ENCODE results near the gene TAS2R10. TPM values are rescaled to one million over a fixed set of nuclear protein-coding genes. Genes with fewer than 3 reads are reported as not detected.
"Not testable (repeated sequence)": the region's sequence is repeated elsewhere in the genome, so short reads cannot be mapped to it uniquely, and the experiment has no call there.

Gene TAS2R10
- total RNA-seq, 1 experiment from 2014 or later: 1.7 TPM

GRCh38 chr12:10807186-10807585 lies 19.0 kb downstream of the TAS2R10 start, which contains the start of gene TAS2R8:
Gene TAS2R8 (minus strand): TSS chr12:10807286. CDS start chr12:10806980, 306 bp downstream.
- H3K27ac Mint-ChIP-seq (ENCODE audit: unreplicated experiment): no peak within 1 kb of the TSS
- H3K36me3 Mint-ChIP-seq (ENCODE audit: insufficient read depth, unreplicated experiment): no peaks in the 10 kb centered on the region
- H3K27me3 Mint-ChIP-seq (ENCODE audit: unreplicated experiment): no peaks in the 10 kb centered on the region
- no TSS peak for BruUV-seq (replicated peaks)
- H3K4me1 Mint-ChIP-seq (ENCODE audit: low read depth, unreplicated experiment): no peaks in the 10 kb centered on the region
- intact Hi-C loops (cut with micrococcal nuclease; ENCODE audit: unreplicated experiment): no loop called here
- no peak for DNase-seq
- no peaks in the 10 kb centered on the region for H3K9me3 Mint-ChIP-seq (ENCODE audit: low read depth, unreplicated experiment)
- no peak within 1 kb of the TSS for H3K4me3 Mint-ChIP-seq (ENCODE audit: low read depth, unreplicated experiment)
- TF ChIP-seq, protein P1, sequence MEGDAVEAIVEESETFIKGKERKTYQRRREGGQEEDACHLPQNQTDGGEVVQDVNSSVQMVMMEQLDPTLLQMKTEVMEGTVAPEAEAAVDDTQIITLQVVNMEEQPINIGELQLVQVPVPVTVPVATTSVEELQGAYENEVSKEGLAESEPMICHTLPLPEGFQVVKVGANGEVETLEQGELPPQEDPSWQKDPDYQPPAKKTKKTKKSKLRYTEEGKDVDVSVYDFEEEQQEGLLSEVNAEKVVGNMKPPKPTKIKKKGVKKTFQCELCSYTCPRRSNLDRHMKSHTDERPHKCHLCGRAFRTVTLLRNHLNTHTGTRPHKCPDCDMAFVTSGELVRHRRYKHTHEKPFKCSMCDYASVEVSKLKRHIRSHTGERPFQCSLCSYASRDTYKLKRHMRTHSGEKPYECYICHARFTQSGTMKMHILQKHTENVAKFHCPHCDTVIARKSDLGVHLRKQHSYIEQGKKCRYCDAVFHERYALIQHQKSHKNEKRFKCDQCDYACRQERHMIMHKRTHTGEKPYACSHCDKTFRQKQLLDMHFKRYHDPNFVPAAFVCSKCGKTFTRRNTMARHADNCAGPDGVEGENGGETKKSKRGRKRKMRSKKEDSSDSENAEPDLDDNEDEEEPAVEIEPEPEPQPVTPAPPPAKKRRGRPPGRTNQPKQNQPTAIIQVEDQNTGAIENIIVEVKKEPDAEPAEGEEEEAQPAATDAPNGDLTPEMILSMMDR (IDR thresholded peaks at IDR 0.05; ENCODE audit: unreplicated experiment): no peak
- CTCF ChIA-PET: no interaction called here

- no peak within 1 kb of the TSS for H3K4me3 Mint-ChIP-seq (ENCODE audit: low read depth, unreplicated experiment)
- CTCF ChIA-PET: no interaction called here
- no peaks in the 10 kb centered on the region for H3K4me1 Mint-ChIP-seq (ENCODE audit: low read depth, unreplicated experiment)
- no peaks in the 10 kb centered on the region for H3K9me3 Mint-ChIP-seq (ENCODE audit: low read depth, unreplicated experiment)
- no TSS peak for BruUV-seq (replicated peaks)
- H3K27ac Mint-ChIP-seq (ENCODE audit: unreplicated experiment): no peak within 1 kb of the TSS
- intact Hi-C loops (cut with micrococcal nuclease; ENCODE audit: unreplicated experiment): no loop called here
- TF ChIP-seq, protein P1 (IDR thresholded peaks at IDR 0.05; ENCODE audit: unreplicated experiment): no peak
- no peak for DNase-seq
- H3K36me3 Mint-ChIP-seq (ENCODE audit: insufficient read depth, unreplicated experiment): no peaks in the 10 kb centered on the region
- no peaks in the 10 kb centered on the region for H3K27me3 Mint-ChIP-seq (ENCODE audit: unreplicated experiment)
These were observed 23.6 kb downstream of the TAS2R10 start, which contains the start of gene TAS2R7 for GRCh38 chr12:10802587-10802986. Gene TAS2R7 (minus strand): TSS chr12:10802627. CDS start chr12:10802570, 57 bp downstream.

GRCh38 chr12:10801741-10802140 lies 24.4 kb downstream of the TAS2R10 start:
- H3K36me3 Mint-ChIP-seq (ENCODE audit: insufficient read depth, unreplicated experiment): no peaks in the 10 kb centered on the region
- H3K4me1 Mint-ChIP-seq (ENCODE audit: low read depth, unreplicated experiment): no peaks in the 10 kb centered on the region
- H3K27ac Mint-ChIP-seq (ENCODE audit: unreplicated experiment): no peak overlapping the region
- H3K27me3 Mint-ChIP-seq (ENCODE audit: unreplicated experiment): no peaks in the 10 kb centered on the region
- intact Hi-C loops (cut with micrococcal nuclease; ENCODE audit: unreplicated experiment): no loop called here
- no TSS peak for BruUV-seq (replicated peaks)
- no peak overlapping the region for H3K4me3 Mint-ChIP-seq (ENCODE audit: low read depth, unreplicated experiment)
- no peaks in the 10 kb centered on the region for H3K9me3 Mint-ChIP-seq (ENCODE audit: low read depth, unreplicated experiment)
- TF ChIP-seq, protein P1 (IDR thresholded peaks at IDR 0.05; ENCODE audit: unreplicated experiment): no peak
- no peak for DNase-seq
- CTCF ChIA-PET: no interaction called here

DNA sequence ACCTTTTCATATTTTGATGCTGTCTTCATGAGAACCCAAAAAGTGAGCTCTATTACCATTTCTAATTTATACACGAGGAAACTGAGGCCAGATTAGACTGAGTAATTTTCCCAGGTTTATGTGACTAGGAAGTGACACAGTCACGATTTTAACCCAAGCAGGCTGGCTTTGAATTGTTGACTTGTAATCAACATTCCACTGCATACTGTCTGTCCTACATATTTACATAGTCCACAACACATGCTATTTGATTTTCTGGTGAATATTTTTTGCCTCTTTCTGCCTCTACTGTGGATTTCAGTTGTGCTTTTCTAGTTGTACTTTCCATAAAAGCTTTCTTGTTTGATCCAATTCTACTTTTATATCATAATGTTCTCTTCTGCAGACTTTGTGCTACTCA lies 31.9 kb downstream of the TAS2R10 start:
- CTCF ChIA-PET: no interaction called here
- no TSS peak for BruUV-seq (replicated peaks)

GRCh38 chr12:10791769-10792168 lies 34.4 kb downstream of the TAS2R10 start:
- H3K36me3 Mint-ChIP-seq (ENCODE audit: insufficient read depth, unreplicated experiment); H3K4me1 Mint-ChIP-seq (ENCODE audit: low read depth, unreplicated experiment); intact Hi-C loops (cut with micrococcal nuclease; ENCODE audit: unreplicated experiment); H3K4me3 Mint-ChIP-seq (ENCODE audit: low read depth, unreplicated experiment); BruUV-seq (replicated peaks); H3K9me3 Mint-ChIP-seq (ENCODE audit: low read depth, unreplicated experiment); H3K27me3 Mint-ChIP-seq (ENCODE audit: unreplicated experiment); DNase-seq; H3K27ac Mint-ChIP-seq (ENCODE audit: unreplicated experiment): not testable (repeated sequence)
- CTCF ChIA-PET: interaction anchor here (0.6 kb wide), 1 partner anchor 1818 kb away, joined by 7 read pairs; no protein-coding TSS in a partner anchor

More for the DNA sequence above, 31.9 kb downstream of the TAS2R10 start:
- Mint-ChIP-seq H3K27ac (ENCODE audit: unreplicated experiment) (no peak overlapping the region), H3K4me1 (ENCODE audit: low read depth, unreplicated experiment) (no peaks in the 10 kb centered on the region), H3K4me3 (ENCODE audit: low read depth, unreplicated experiment) (no peak overlapping the region), H3K36me3 (ENCODE audit: insufficient read depth, unreplicated experiment) (no peaks in the 10 kb centered on the region), H3K27me3 (ENCODE audit: unreplicated experiment) (no peaks in the 10 kb centered on the region), H3K9me3 (ENCODE audit: low read depth, unreplicated experiment) (no peaks in the 10 kb centered on the region)
- intact Hi-C loops (cut with micrococcal nuclease; ENCODE audit: unreplicated experiment): no loop called here
- TF ChIP-seq, protein P1 (IDR thresholded peaks at IDR 0.05; ENCODE audit: unreplicated experiment): no peak
- no peak for DNase-seq

Measured in Calu3 (cell line).